ENCODE results near the gene GLCE.
"Not testable (repeated sequence)": the region's sequence is repeated elsewhere in the genome, so short reads cannot be mapped to it uniquely, and the experiment has no call there.

GLCE gene

DNA sequence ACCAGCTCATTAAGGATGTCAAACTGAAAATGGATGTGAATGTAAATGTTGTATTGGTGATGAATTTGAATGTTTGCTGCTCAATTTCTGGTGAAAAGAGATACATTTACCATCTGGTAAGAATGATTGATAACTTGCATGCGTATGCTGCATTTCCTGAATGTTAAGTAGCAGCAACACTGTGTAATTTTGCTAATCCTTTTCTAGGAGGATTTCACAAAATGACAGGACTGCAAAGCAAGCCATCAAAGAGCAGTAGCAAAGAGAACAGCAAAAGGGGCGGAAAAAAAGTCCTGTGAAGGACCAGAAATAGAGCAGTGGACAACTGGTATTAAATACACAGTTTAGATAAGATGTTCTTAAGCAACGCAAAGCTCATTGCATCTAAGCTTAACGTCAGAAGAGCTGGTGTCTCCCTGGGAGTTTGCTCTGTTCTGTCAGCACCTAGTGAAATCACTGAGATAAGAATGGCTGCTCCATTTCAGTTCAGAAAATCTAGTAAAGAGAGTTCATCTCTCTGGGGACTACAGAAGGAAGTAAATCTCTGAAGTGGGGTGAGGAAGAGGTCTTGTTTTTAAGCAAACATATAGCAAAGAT lies 114.7 kb downstream of the GLCE start:
- DNase-seq (ENCODE audit: low read depth), result no peak

DNA sequence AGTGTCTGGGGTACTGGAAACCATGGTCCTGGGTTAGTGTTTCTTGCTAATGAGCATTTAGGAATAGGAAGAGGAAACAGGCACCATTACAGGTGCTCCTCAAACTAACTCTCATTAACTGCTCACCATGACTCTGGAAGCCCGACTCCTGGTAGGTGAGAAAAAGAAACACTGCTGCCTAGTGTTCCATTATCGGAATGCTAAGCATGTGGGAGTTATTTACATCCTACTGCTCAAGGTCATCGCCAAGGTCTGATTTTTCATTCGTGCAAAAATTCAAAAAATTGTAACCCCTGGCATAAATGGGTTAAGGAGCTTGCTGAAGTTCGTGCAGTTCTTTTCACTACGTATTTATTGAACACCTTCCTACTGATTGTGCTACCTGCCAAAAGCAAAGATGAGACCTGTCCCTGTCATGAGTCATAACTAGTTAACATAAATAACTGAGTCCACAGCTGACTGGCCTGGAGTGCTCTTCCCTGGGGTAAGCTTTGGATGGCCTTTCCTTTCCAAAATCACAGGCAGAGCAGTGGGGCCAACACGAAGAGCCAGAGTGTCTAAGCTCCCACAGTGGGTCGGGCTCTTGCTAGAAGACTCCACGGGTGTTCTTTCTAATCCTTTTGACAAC lies 115.6 kb downstream of the GLCE start:
- no peak for DNase-seq (ENCODE audit: low read depth)

DNA sequence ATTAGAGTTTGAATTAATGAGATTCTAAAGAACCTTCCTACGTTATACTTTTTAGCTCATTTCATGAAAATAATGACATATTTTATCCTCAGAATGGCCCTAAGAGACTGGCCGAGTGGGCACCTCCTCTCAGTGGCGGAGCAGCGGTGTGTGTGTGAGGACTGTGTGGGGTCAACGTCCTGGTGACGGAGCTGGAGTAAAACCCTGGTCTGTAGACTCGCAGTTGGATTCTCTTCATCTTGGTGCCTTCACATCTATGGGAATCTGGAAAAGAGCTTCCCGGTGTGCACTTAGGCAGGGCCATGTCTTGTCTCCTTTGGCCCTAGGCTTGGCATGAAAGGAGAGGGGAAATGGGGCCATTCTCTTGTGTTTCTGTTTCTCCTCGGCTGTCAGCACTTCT lies 116.9 kb downstream of the GLCE start:
- no peak for DNase-seq (ENCODE audit: low read depth)

DNA sequence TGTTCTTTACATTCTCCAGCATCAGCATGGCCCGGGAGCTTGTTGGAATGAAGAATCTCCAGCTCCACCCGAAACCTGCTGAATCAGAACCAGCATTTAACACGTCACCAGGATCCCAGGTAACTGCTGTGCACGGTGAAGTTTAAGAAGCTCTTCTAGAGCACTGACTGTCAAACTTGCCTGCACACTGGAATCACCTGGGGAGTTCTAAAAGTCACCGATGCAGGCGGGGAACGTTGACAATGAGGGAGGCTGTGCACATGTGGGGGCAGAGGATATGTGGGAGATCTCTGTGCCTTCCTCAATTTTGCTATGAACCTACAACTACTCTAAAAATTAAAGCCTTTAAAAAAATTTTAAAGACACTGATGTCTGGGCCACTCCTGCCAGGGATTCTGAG lies 119.2 kb downstream of the GLCE start:
- no peak for DNase-seq (ENCODE audit: low read depth)

DNA sequence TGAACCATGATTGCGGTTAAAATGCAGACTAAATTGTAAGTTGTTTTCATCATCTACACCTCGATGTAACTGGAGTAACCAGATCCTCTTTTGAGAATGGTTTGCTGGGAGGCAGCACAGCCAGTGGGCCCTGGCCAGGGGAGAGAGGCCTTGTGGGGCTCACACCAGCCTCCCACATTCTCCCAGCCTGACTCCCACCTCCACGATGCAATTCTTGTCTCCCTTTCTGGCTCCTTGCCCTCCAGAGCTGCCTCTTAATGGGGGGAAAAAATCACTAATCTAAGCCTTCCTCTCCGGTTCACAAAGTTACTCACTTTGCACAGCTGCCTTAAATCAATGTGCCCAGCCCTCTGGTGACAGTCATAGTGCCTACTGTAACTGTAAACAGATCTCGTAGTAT lies 120.3 kb downstream of the GLCE start:
- DNase-seq (ENCODE audit: low read depth), result no peak

DNA sequence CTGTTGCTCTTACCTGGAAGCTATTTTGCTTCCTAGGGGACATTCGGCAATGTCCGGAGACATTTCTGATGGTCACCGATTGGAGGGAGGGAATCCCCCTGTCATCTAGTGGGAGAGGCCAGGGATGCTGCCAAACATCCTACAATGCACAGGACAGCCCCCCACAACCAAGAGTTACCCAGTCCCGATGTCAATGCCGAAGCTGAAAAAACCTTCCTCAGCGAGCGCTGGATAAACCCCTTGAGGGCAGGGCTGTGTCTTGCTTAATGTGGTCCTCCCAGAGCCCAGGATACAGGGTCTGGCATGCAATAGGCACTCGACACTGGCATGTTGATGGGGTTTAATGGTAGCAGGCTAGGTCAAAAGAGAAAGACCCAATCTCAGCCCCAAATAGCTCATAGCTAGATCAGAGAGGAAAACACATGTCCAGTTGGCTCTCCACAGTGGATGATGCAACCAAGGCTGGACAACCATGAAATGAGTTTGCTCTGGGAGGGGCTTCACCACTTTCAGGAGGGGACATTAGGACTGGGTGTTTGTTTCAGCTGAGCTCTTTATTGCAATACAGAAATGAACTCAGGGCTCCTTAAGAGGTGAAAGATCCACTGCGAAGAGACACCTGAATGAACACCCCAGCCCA lies 121.8 kb downstream of the GLCE start:
- no peak for DNase-seq (ENCODE audit: low read depth)

DNA sequence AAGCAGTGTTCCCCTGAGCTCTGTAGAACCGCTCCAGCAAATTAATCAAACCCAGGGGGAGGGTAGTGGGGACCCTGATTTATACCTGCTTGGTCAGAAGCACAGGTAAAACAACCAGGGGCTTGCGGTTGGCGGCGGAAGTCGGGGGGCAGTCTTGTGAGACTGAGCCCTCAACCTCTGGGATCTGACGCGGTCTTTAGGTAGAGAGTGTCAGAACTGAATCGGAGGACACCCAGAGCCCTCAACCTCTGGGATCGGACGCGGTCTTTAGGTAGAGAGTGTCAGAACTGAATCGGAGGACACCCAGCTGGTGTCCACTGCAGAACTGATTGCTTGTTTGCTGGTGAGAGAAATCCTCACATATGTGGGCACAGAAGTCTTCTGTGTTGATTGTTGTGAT lies 125.4 kb downstream of the GLCE start:
- DNase-seq (ENCODE audit: low read depth), result no peak

DNA sequence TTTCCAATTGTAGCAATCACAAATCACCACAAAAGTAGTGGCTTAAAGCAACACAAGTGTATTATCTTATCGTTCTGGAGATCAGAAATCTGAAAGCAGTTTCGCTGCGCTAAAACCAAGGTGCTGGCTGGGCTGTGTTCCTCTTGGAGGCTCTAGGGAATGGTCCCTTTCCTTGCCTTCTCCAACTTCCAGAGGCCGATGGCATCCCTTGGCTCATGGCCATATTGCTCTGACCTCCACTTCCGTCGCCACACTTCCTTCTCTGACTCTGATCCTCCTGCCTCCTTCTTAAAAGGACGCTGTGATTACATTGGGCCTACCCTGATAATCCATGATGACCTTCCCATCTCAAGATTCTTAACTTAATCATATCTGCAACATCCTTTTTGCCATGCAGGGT lies 127.6 kb downstream of the GLCE start:
- no peak for DNase-seq (ENCODE audit: low read depth)

DNA sequence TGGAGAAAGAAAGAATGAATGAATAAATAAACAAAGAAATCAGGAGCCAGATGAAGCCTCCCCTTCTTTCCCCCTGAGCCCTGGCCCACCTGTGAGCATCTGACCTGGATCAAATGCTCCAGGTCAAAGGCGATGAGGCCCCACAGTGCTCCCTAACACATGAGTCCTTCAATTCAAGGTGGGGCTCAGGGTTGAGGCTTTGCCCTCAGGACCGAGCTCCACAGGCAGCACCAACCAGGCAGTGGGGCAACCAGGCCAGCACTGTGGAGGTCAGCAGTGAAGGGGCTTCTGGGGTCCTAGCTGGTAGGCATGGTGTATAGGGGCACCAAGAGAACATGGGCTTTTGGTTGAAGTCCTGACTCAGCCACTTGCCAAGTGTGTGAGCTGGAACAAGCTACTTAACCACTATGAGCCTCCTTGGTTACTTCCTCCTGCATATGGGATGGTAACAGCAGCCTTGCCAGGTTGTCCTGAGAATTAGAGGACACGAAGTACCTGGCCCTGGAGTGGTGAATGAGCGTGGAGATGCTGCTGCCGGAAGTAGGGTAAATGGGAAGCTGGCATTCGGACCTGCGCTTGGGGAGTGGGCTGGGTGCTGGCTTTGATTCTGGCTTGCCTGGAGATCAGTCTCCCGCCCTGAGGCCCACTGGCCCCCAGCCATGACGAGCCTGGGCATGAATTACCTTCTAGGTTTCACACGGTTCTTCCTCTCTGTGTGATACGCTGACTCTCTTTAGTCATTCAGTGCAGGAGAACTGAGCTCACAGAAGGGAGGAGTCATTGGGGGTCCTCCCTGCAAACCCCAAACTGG lies 128.3 kb downstream of the GLCE start:
- no peak for DNase-seq (ENCODE audit: low read depth)

DNA sequence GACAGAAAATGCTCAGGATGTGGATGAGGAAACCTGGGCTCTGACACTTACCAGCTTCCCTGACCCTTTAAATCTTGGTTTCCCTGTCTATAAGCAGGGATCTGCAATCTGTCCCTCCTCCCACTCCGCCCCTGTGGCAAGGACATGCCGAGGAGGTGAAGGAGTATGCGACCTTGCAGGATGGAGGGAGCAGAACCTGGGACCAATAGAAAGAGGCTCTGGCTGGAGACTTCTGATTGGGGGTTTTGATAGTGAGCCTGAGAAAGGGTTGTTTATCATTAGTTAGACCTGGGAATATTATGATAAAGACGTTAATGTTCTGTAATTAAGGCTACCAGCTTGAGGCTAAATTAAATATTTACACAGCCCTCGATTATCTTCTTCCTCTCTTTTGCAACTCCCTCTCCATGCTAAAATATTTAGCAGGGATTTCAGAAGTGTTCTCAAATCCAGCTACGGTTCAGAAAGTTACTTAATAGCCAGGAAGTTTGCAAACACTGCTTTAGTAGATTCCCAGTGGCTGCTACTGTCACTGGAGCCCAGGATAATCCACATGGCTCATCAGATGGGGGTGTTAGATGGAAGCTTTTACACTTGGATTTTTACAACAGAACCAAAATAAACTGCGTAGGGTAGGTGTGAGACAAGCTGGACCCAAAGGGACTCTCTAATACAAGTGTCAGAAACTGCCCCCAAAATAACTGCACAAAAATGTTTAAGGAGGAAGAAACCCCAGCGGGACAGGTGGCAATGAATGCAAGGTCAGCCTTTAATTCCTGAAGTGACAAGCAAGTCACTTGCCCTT lies 129.1 kb downstream of the GLCE start:
- DNase-seq (ENCODE audit: low read depth), result no peak

DNA sequence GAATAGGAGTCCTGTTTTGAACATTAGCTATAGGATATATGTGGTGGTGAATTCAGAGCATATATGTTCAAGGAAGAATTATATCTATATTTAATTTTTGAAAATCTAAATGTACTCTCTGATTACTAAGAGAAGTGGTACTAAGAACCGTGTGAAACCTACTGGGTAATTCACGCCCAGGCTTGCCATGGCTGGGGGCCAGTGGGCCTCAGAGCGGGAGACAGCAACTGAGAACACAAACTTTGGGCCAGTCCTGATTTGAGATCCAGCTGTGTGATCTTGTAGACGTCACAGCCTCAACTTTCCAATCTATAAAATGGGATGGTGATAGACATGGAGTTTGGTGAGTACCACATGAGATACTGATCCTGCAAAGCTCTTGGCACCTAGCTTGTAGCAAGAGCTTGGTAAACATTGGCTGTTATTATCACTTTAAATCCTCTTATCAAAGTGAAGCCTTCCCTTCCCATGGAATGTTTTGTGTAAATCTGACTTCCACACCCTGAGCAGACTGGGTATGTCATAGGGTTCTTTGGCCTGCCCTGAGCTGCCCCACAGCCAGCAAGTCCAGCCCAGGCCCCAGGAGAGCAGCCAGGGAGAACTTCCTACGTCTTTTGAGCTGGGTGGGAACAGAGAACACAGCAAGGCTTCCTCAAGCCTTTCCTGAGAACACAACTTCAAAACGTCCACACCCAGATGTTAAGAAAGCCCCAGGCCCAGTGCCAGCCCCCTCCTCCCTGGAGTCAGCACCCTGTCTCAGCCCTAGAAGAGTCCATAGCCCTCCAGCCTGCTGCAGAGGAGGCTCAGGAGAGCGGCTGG lies 130.1 kb downstream of the GLCE start:
- no peak for DNase-seq (ENCODE audit: low read depth)

DNA sequence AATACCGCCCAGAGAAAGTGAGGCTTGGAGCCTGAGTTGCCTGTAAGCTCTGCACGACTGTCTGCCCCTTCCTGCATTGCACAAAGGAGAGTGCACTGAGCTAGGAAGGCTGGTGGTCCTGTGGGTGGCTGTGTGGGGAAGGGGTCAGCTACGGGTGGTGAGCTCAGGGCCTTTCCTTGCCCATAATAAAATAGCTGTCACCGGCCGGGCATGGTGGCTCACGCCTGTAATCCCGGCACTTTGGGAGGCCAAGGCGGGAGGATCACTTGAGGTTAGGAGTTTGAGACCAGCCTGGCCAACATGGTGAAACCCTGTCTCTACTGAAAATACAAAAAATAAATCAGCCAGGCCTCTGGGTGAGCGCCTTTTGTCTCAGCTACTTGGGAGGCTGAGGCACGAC lies 131.2 kb downstream of the GLCE start:
- not testable (repeated sequence) for DNase-seq (ENCODE audit: low read depth)

DNA sequence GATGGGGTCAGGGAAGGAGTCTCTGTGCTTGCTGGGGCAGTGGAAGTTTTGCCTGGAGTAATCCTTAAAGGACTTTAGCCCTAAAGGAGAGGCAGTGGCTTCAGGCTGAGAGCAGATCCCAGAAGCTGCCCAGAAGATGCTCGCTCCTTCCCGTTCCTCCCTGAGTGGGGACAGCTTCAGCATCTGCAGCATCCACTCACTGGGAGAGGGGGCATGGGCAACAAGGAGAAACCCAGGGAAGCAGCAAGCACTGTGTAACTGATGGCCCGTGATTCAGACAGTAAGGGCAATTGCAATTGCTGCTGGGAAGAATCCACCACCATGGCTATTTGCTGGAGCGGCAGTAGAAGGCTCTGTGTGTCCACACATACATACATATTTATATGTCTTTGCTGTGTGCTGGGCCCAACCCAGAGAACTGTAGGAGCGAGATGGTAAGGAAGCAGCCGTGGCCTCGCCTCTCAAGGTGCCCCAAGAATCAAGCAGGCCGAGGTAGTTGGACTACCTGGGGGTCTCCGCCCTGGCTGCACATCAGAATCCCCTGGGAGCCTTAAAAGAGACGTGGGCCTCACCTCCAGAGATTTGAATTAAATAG lies 132.5 kb downstream of the GLCE start:
- no peak for DNase-seq (ENCODE audit: low read depth)

DNA sequence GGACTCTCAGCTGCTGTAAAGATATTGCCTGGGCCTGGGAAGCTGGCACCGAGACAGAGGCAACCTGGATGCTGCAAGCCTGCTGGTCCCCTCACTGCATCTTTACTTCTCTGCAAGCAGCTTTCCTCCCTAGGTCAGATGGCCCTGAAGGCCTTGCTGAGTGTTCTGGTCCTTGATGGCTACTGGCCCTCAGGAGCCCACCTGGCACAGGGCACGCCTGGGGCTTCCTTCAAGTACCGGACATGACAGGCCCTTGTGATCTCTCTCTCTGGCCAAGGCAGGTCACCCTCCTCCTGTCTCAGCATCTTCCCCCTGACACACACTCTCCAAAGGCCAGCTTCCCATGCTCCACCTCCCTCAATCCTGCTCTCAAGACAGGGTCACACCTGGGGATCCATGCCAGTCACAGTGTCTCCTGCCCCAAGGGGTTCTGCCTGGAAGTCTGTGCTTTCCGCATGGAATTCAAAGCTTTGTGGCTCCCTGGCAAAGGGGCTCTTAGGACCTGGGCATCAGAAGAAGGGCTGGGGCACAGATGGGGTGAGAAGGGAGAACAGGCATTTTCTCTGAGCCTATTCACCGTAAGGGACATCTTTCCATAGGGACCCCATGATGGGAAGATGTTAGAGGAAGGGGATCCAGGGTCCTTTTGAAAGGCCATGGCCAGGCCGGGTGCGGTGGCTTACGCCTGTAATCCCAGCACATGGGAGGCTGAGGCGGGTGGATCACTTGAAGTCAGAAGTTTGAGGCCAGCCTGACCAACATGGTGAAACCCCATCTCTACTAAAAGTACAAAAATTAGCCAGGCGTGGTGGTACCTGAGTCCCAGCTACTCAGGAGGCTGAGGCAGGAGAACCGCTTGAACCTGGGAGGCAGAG lies 133.5 kb downstream of the GLCE start:
- no peak for DNase-seq (ENCODE audit: low read depth)

DNA sequence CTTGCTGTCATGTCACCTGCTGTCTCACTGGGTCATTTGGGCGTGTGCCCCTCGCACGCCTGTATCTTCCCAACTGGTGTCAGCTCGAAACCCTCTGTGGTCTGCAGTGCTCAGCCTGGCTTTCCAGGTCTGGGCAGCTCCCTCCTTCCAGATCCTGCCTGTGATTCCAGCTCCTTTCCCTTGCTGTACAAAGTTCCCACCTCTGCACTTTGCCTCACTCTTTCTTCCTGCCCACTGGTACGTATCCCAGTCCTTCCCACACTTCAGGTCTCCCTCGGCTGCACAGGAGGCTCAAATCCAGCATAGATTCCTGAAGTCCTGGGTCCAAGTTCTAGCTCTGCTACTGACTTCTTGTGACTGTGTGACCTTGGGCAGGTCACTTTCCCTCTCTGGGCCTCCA lies 136.2 kb downstream of the GLCE start:
- no peak for DNase-seq (ENCODE audit: low read depth)

DNA sequence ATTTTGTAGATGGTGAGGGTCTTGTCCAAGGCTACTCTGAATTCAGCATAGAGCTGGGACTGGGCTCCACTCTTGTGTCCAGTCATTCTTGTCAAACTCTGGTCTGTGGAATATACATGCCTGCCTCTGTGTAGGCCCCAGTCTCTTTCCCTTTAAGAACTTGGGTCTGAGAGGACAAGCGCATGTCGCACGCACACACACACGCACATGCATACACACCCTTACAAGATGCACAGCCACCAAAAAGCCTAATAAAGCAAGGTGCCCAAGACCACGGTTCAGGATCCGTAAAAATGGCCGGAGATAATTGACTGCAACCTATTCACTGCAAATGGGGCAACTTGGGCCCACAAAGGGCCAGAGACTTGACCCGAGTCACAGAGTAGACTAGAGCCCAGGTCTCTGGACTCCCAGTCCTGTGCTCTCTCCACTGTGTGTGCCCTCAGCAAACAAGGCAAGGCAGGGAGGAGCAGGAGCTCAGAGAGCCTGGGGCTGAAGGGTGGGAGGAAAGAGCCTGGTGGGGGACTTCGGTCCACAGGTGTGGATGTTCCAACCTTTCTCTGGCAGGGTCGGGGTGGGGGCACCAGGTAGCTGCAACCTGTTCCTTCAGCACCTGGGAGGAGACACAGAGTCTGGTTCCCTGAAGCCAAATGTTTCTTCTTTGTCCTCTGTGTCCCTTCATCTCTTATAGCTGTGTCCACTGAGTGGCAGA lies 137.4 kb downstream of the GLCE start:
- no peak for DNase-seq (ENCODE audit: low read depth)

DNA sequence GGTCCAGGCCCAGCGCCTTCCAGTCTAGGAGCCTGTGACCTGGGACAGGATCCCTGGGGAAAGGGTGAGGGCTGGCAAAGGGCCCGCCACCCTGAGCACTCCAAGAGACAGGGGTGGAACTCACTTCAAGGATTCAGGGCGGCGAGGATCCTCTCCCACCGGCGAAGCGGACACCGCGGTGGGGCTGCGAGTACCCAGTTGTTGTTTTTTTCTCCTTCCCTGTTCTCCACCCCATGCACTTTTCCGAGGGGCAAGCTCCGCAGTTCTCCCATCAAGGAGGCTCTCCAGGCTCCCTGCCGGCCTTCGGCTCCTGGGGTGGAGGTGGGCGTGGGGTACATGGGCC lies 137.9 kb downstream of the GLCE start:
- DNase-seq (ENCODE audit: low read depth), result no peak

DNA sequence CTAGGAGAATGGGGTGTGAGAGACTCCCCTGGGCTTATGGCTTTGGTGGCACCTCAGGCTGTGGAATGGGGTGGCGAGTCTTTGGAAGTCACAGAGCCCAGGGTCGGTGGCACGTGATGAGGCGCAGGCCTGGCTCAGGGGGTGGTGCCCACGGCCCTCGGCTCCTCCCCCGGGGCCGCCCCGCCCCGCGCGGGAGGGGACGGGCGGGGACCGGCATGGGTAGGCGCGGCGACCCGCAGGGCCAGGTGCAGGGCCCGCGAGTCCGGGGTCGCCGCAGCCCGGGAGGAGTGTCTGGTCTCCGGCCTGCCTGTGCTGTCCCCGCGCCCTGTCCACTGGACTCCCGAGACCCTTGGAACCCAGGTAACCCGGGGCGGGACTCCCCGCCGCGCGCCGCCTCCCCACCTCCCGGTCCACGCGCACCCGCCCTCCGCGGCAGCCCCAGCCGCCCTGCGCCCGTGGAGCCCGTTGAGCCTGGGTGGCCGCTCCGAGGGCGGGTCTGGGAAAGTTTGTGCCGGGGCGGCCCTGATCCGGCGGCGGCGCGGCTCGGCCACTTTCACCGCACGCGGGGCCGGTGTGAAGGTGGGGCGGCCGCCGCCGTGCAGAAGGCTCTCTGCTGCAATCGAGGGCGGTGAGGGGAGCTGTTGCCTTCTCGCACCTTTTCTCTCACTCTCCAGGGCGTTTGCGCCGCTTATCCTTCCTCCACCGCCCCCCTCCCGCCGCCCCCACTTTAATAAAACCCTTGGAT lies 138.4 kb downstream of the GLCE start, which contains the start of gene PAQR5:
Gene PAQR5, plus strand, starts transcription at position 216 of the 745 bp plus-strand sequence. CDS start 61,169 bp downstream, outside the sequence.
- no peak for DNase-seq (ENCODE audit: low read depth)
